Kidney (tissue), 14 donors: Measurements from ENCODE around the gene ENTPD8. TPM values are rescaled to one million over a fixed set of nuclear protein-coding genes. Genes with fewer than 3 reads are reported as not detected.

Source experiments
- DNase-seq, 5 donors: peaks; one replicate each; pipeline ENCODE4 v3.0.0-alpha.2; 2013 to 2020
- FAIRE-seq: peaks from 2 replicates; lab custom pipeline; 2012; peaks lifted over from hg19 to GRCh38; lab: Jason Lieb, UNC
- H3K27ac ChIP-seq, 2 donors: one replicate each; pipeline ENCODE4 v1.7.0; 2013; ENCODE audit warnings: low read depth in 2 of 2, low read length in 2 of 2, inconsistent platforms in 1 of 2
- H3K27me3 ChIP-seq: one replicate; pipeline ENCODE4 v1.7.1; 2013; ENCODE audit warnings: low read length, inconsistent platforms; ENCODE audit not compliant: control insufficient read depth, insufficient read depth
- H3K36me3 ChIP-seq, 3 donors: one replicate each; pipeline versions ENCODE4 v1.7.0 to v1.7.1; 2013; ENCODE audit warnings: low read length in 3 of 3, control low read depth in 1 of 3, inconsistent platforms in 1 of 3; ENCODE audit not compliant: insufficient read depth in 3 of 3, control insufficient read depth in 2 of 3
- H3K4me1 ChIP-seq, 3 donors: one replicate each; pipeline versions ENCODE4 v1.7.0 to v1.7.1; 2013; ENCODE audit warnings: low read length in 3 of 3, inconsistent platforms in 1 of 3, low read depth in 1 of 3; ENCODE audit not compliant: control insufficient read depth in 2 of 3, insufficient read depth in 2 of 3
- H3K4me3 ChIP-seq, 3 donors: one replicate each; pipeline versions ENCODE4 v1.7.0 to v1.8.1; 2013; ENCODE audit warnings: low read length in 3 of 3, control low read depth in 1 of 3, inconsistent platforms in 1 of 3
- H3K9ac ChIP-seq, 3 donors: one replicate each; pipeline versions ENCODE4 v1.7.0 to v1.7.1; 2013; ENCODE audit warnings: low read length in 3 of 3, control low read depth in 1 of 3, inconsistent platforms in 1 of 3
- H3K9me3 ChIP-seq, 3 donors: one replicate each; pipeline versions ENCODE4 v1.7.0 to v1.7.1; 2013; ENCODE audit warnings: low read length in 3 of 3, control low read depth in 1 of 3, inconsistent platforms in 1 of 3; ENCODE audit not compliant: control insufficient read depth in 2 of 3, insufficient read depth in 1 of 3
- CTCF ChIP-seq: IDR thresholded peaks from 3 replicates; pipeline ENCODE4 v1.5.1; 2012; ENCODE audit warnings: mild to moderate bottlenecking, moderate library complexity, borderline replicate concordance; ENCODE audit not compliant: insufficient read depth; ENCODE audit errors: extremely low read depth
- intact Hi-C: fragments of 100-400 bp; cut with DNase I; formaldehyde crosslinking; loops from one replicate; pipeline ENCODE4 v1.11.1; 2022
- polyA plus RNA-seq: library from polyadenylated mRNA; stranded (reverse); fragments of 350-450 nt; fragmentation: Illumina TruSeq; extraction: RNeasy Lipid Tissue Mini Kit (QIAGEN cat#74804); gene quantifications from one replicate; pipeline ENCODE4 v1.2.3, GENCODE V29; 2014; ENCODE audit warnings: low read depth, low replicate concordance; ENCODE audit not compliant: insufficient read depth
- total RNA-seq: library from RNA; stranded (reverse); fragmentation: NEBNext Ultra II Directional; extraction: Animal tissue kit (Norgen Biotek cat#: 25700); gene quantifications from one replicate; pipeline ENCODE4 v1.2.1, GENCODE V29; 2021
- donor health status: control.
- donor health status: control.
- donor health status: control.
- donor health status: control.
- donor health status: control.
- donor health status: DM: yes; HTN: yes; CAD: no.
- donor health status: Normal renal cell carcinoma (clear cell type).

Gene ENTPD8
- total and polyA plus RNA-seq, 2 donors from 2014 or later: 5.0 to 5.2 TPM

GRCh38 chr9:137423514-137424291, 17.5 kb downstream of the ENTPD8 start:
- Histone ChIP-seq H3K9ac (peak overlapping the region in 2 of 3 donors; percentile 9 to 46), H3K36me3 (no peaks in the 10 kb centered on the region), H3K9me3 (no peaks in the 10 kb centered on the region), H3K27ac (peak overlapping the region; percentile 43 to 77), H3K27me3 (no peaks in the 10 kb centered on the region), H3K4me1 (peaks cover 0 to 11% (median 4%) of the 10 kb centered on the region in 3 donors), H3K4me3 (peak overlapping the region in 2 of 3 donors; percentile 34 to 51)
- intact Hi-C loops: no loop called here
- no peak for TF ChIP-seq CTCF
- FAIRE-seq (no peak), DNase-seq (peak in 2 of 5 donors; percentile 82 to 90)

- FAIRE-seq (no peak), DNase-seq (peak; percentile 94 to 98 (median 96))
- peak within 1 kb of the TSS; percentile 42 to 55 (median 44) for H3K9ac ChIP-seq
- peaks cover 0 to 11% (median 4%) of the 10 kb centered on the region in 3 donors for H3K4me1 ChIP-seq
- peak within 1 kb of the TSS; percentile 67 to 81 (median 76) for H3K4me3 ChIP-seq
- H3K27ac ChIP-seq: peak within 1 kb of the TSS; percentile 43 to 77
- H3K27me3 ChIP-seq: no peaks in the 10 kb centered on the region
- H3K36me3 ChIP-seq: no peaks in the 10 kb centered on the region
- intact Hi-C loops: no loop called here
- no peaks in the 10 kb centered on the region for H3K9me3 ChIP-seq
- peak; percentile 64 for TF ChIP-seq CTCF
Observed at GRCh38 chr9:137422604-137423513, 18.3 kb downstream of the ENTPD8 start, which contains the start of the genes EXD3 and NOXA1. Gene EXD3, minus strand, starts transcription at chr9:137423162. Its CDS starts 27,805 bp downstream, at chr9:137395357. Gene NOXA1, plus strand, starts transcription at chr9:137423393. Its CDS starts 137 bp downstream, at chr9:137423530.

DNA sequence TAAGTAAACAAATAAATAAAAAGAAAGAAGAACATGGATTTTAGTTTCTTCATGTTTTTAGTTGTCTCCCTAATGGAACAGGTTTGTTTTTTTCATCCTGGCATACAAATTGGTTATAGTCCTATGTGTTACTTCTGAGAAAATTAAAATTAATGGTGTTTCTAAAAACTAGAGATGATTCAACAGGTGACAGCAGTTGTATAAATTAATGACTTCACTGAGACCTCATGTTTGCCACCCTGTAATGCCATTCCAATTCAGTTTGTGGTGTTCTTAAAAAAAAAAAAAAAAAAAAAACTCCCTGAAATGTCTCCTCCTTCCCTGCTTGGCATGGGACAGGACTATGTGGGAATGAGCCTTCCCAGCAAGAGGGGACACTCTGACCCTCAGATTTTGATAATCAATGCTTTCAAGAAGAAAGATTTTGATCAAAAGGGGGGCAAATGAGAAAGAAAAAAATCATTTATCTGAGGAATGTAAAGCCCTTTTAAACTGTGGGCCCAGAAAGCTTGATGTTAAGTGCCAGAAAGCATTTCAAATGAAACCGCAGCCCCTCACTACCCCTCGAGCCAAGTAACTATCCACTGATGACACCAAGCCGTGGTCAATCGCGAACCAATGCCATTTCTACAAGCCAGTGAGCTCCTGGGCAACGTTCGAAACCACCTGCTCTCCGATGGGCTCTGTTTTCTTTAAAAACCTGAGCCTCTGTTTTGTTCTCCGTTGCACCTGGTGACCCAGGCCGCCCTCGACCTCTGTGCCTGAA, 19.1 kb downstream of the ENTPD8 start:
- Histone ChIP-seq H3K4me1 (peaks cover 0 to 11% (median 4%) of the 10 kb centered on the region in 3 donors), H3K4me3 (peak overlapping the region; percentile 67 to 81 (median 76)), H3K9ac (peak overlapping the region; percentile 42 to 55 (median 44)), H3K27me3 (no peaks in the 10 kb centered on the region), H3K9me3 (no peaks in the 10 kb centered on the region), H3K27ac (no peak overlapping the region), H3K36me3 (no peaks in the 10 kb centered on the region)
- intact Hi-C loops: no loop called here
- FAIRE-seq (no peak), DNase-seq (no peak)
- no peak for TF ChIP-seq CTCF
